GM12874 (cell line): Measurements from ENCODE around the gene ADARB2.

Experiments
- CTCF ChIP-seq: IDR thresholded peaks from 2 replicates; pipeline ENCODE4 v1.5.1; 2011; ENCODE audit warnings: low read depth, mild to moderate bottlenecking, control low read depth, low read length, moderate library complexity; ENCODE audit not compliant: insufficient read depth

The ADARB2 gene

DNA sequence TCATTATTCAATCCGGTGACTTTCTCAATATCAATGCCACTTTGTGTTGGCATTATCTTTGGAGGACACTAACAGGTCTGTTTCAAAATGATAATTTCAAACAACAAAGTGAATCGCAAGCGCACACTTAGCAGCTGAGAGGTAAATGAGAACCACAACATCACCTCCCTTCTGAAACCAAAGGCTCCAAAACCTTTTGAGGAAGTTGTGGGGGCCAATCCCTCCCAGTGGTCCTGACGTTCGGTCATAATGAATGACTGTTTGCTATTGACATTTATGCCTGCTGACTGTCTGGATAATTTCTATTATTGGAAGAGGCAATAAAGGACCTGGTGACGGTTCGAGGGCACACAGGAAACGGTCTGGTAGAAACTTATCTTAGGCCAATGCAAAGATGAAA is 1.8 kb downstream of the ADARB2 start:
- TF ChIP-seq CTCF, result no peak

GRCh38 chr10:1734288-1734687 is 3.0 kb downstream of the ADARB2 start:
- TF ChIP-seq CTCF, result no peak

DNA sequence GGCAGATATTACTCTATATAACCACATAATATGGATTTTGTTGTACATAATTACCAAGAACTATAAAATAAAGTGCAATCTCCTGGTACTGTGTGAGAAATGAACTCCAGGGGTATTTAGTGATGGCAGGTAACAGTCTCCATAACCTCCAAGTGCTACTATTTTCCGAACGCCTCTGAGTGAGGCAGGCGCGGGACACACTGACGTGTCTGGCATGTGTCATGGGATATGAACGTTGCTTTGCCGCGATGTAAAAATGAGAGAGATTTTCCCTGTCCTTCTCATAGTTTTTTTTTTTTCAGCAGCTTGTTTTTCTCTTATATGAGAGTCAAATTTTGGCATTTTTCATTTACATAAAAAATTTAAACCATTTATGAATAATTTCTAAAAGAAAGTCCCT is 3.6 kb downstream of the ADARB2 start:
- TF ChIP-seq CTCF, result no peak

DNA sequence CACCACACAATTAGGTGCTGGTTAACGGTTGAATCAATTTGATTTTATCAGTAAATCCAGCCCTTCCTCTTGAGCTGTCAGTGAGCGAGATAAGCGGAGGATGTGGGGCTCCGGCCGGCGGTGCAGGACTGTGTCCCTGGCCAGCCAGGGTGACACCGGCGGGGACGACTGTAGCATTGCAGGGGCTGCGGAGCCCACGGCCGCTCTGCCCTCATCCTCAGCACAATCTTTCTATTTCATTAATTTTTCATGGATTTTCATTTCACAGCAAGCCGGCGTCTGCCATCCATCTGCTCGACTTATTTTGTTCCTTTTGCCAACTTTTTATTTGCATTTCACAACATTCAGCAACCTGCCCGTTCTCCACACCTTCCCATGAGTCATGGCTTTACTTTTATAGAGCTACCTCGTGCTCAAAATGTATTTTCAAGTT is 4.7 kb downstream of the ADARB2 start:
- TF ChIP-seq CTCF, result no peak

DNA sequence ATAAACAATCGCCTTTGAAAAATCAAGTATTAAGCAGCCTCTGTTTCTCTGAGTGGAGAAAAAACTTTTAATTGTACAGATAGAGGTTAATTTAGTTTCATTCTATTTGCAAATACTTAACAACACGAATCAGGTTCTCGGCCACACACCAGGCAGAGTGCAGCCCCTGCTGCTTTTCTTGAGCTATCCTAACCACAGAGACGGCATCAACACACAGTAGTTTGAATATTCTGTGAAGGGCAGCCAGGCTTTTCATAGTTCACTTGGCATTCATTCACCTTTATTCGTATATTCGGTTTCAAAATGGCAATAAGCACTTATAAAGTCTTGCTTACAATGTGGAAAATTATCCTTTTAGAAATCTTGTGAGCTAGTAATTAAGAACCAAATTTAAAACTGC is 5.7 kb downstream of the ADARB2 start:
- TF ChIP-seq CTCF, result no peak

DNA sequence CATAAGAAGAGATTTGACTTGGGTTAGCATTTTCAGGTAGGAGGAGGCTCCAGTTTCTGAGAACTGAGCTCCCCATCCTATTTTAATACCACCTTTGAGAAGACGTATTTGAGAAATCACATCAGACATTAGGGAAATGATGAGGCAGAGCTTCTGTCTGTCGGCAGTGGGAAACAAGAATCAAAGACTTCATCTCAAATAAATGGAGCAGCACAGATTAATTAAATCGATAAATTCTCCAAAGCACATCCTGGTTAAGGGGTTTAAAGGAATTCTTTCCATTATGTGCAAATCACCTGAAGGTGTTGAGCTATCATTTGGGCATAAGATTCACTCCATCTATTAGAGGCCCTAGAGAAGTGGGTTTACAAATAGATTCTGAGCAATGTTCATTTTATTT is 7.6 kb downstream of the ADARB2 start:
- no peak for TF ChIP-seq CTCF

GRCh38 chr10:1726861-1727260 is 10.5 kb downstream of the ADARB2 start:
- no peak for TF ChIP-seq CTCF
